HepG2 (cell line): Measurements from ENCODE around the gene KCNQ2. TPM values are rescaled to one million over a fixed set of nuclear protein-coding genes. Genes with fewer than 3 reads are reported as not detected.
A peak's percentile ranks its signal among the peaks of the same experiment; 100 is the strongest.

ENCODE experiments used
- EED ChIP-seq: sonication (generic); formaldehyde crosslinking; IDR thresholded peaks from 2 replicates; pipeline ENCODE4 v1.5.0; 2020; ENCODE audit warnings: mild to moderate bottlenecking, missing genetic modification reagents
- EHMT2 ChIP-seq: fragments of 200-600 bp; sonication (generic); IDR thresholded peaks from 2 replicates; pipeline ENCODE4 v1.7.0; 2017; ENCODE audit warnings: antibody characterized with exemption, low read depth, low read length, borderline replicate concordance
- MAF1 ChIP-seq: sonication (generic); formaldehyde crosslinking; IDR thresholded peaks from 2 replicates; pipeline ENCODE4 v1.5.0; 2020; ENCODE audit warnings: missing genetic modification reagents, borderline replicate concordance
- MXD3 ChIP-seq: IDR thresholded peaks from 2 replicates; pipeline ENCODE4 v1.6.1; 2016; ENCODE audit warnings: mild to moderate bottlenecking, missing biosample characterization, missing genetic modification reagents
- NFAT5 ChIP-seq: sonication (generic); formaldehyde crosslinking; IDR thresholded peaks from 2 replicates; pipeline ENCODE4 v1.4.0; 2020; ENCODE audit warnings: missing genetic modification reagents
- NFKB2 ChIP-seq: sonication (generic); formaldehyde crosslinking; IDR thresholded peaks from 2 replicates; pipeline ENCODE4 v1.4.0; 2020; ENCODE audit warnings: missing genetic modification reagents, borderline replicate concordance
- ONECUT2 ChIP-seq: sonication (generic); formaldehyde crosslinking; IDR thresholded peaks from 2 replicates; pipeline ENCODE4 v1.4.0; 2020; ENCODE audit warnings: missing genetic modification reagents
- PAF1 ChIP-seq: IDR thresholded peaks from 2 replicates; pipeline ENCODE4 v1.6.1; 2016; ENCODE audit warnings: missing genetic modification reagents, missing compliant biosample characterization
- SMARCC2 ChIP-seq: fragments of 450-650 bp; IDR thresholded peaks from 2 replicates; pipeline ENCODE4 v1.6.1; 2017; ENCODE audit warnings: antibody characterized with exemption, mild to moderate bottlenecking
- U2AF1 ChIP-seq: fragments of 200-400 bp; formaldehyde crosslinking; optimal IDR thresholded peaks from 2 replicates; pipeline ENCODE3; 2017; ENCODE audit warnings: mild to moderate bottlenecking, low read depth, low read length
- ZBTB44 ChIP-seq: sonication (generic); formaldehyde crosslinking; IDR thresholded peaks from 2 replicates; pipeline ENCODE4 v1.4.0; 2020; ENCODE audit warnings: missing genetic modification reagents
- ZFX ChIP-seq: sonication (generic); formaldehyde crosslinking; IDR thresholded peaks from 2 replicates; pipeline ENCODE4 v1.4.0; 2020; ENCODE audit warnings: mild to moderate bottlenecking, low read depth, missing genetic modification reagents, moderate library complexity
- ZNF224 ChIP-seq: sonication (generic); formaldehyde crosslinking; IDR thresholded peaks from 2 replicates; pipeline ENCODE4 v1.5.0; 2020; ENCODE audit warnings: mild to moderate bottlenecking, missing genetic modification reagents
- ZNF335 ChIP-seq: sonication (generic); formaldehyde crosslinking; IDR thresholded peaks from 2 replicates; pipeline ENCODE4 v1.4.0; 2020; ENCODE audit warnings: missing genetic modification reagents
- ZNF350 ChIP-seq: sonication (generic); formaldehyde crosslinking; IDR thresholded peaks from 2 replicates; pipeline ENCODE4 v1.4.0; 2020; ENCODE audit warnings: mild to moderate bottlenecking, low read depth, missing genetic modification reagents, borderline replicate concordance
- ZNF430 ChIP-seq: sonication (generic); formaldehyde crosslinking; IDR thresholded peaks from 2 replicates; pipeline ENCODE4 v1.9.0; 2021; ENCODE audit warnings: mild to moderate bottlenecking, missing genetic modification reagents
- ZNF792 ChIP-seq: IDR thresholded peaks from 2 replicates; pipeline ENCODE4 v1.6.1; 2016
- polyA plus RNA-seq, 8 experiments: library from polyadenylated mRNA; depleted of rRNA in 3 of 8; stranded (reverse) in 7 of 8; unstranded in 1 of 8; fragments of >200 nt; fragmentation: Illumina TruSeq in 4 of 8; extraction: Trizol in 4 of 8; gene quantifications; 2 replicates each; pipeline versions ENCODE4 v1.2.1 to v1.2.3, GENCODE V29; 2011 to 2016; ENCODE audit warnings: low read depth in 4 of 8, missing spikeins in 1 of 8, mixed read lengths in 1 of 8; ENCODE audit not compliant: insufficient read depth in 1 of 8
- total RNA-seq, 5 experiments: library from RNA; depleted of rRNA; stranded (reverse); fragments of >200 nt; fragmentation: Illumina TruSeq; extraction: Trizol; gene quantifications; 2 replicates each; pipeline ENCODE4 v1.2.3, GENCODE V29; 2016; ENCODE audit warnings: low read depth in 1 of 5
- TF ChIP-seq, protein P1 (sequence below): sonication (generic); formaldehyde crosslinking; IDR thresholded peaks from 2 replicates; pipeline ENCODE4 v1.4.0; 2020; ENCODE audit warnings: mild to moderate bottlenecking, low read depth, missing genetic modification reagents
- TF ChIP-seq, protein P2 (sequence below): sonication (generic); formaldehyde crosslinking; IDR thresholded peaks from 2 replicates; pipeline ENCODE4 v1.4.0; 2020; ENCODE audit warnings: mild to moderate bottlenecking, missing genetic modification reagents
- TF ChIP-seq, protein P3 (sequence below): IDR thresholded peaks from 2 replicates; pipeline ENCODE4 v1.6.1; 2016; ENCODE audit warnings: missing compliant biosample characterization, missing genetic modification reagents, borderline replicate concordance

Gene KCNQ2
- total and polyA plus RNA-seq, 2 of the 13 experiments (the other 11 are each of a cell fraction or from before 2014, with no cell fraction given) = not detected

DNA sequence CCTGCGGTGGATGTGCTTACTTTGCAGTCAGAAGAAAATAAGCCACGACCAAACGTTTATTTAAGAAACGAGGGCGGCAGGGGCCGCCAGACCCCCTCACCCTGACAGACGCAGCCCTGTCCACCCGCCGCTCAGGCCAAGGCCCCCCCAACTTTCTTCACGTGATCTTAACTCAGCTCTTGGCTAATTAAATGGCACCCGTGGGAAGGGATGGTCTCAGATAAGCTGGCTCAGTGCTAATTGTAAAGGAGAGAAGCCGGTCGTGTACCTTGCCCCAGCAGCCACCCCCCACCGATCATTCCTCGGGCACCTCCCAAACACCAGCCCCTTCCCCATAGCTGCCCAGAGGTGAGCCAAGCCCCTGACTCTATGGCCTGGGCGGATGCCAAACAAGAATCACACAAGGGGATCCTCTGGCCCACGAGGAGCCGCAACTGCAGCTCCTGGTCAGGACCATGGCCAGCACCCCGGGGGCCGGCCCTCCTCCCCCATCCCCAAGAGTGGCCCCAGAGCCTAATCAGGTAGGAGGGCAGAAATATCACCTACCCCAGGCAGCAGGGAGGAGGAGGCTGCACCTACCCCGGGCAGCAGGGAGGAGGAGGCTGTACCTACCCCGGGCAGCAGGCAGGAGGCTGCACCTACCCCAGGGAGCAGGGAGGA is 11.2 kb downstream of the KCNQ2 start (continued):
- no peak for TF ChIP-seq ZNF335 (CRISPR knock-in tag)
- TF ChIP-seq, protein P1, sequence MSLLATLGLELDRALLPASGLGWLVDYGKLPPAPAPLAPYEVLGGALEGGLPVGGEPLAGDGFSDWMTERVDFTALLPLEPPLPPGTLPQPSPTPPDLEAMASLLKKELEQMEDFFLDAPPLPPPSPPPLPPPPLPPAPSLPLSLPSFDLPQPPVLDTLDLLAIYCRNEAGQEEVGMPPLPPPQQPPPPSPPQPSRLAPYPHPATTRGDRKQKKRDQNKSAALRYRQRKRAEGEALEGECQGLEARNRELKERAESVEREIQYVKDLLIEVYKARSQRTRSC = no peak
- TF ChIP-seq ONECUT2 (CRISPR knock-in tag) = 0 out of 2 replicates have a peak, but pooled peaks have one; percentile 23
- no peak for TF ChIP-seq U2AF1
- TF ChIP-seq PAF1 = no peak
- no peak for TF ChIP-seq EED (CRISPR knock-in tag)
- peak; percentile 76; the same call in 1 of the 2 replicates for TF ChIP-seq NFKB2 (CRISPR knock-in tag)
- TF ChIP-seq MAF1 (CRISPR knock-in tag) = 0 out of 2 replicates have a peak, but pooled peaks have one; percentile 30
- peak; percentile 66; the same call in 1 of the 2 replicates for TF ChIP-seq ZBTB44 (CRISPR knock-in tag)
- no peak for TF ChIP-seq ZNF224 (CRISPR knock-in tag)
- 0 out of 2 replicates have a peak, but pooled peaks have one; percentile 43 for TF ChIP-seq NFAT5
- TF ChIP-seq, protein P2, sequence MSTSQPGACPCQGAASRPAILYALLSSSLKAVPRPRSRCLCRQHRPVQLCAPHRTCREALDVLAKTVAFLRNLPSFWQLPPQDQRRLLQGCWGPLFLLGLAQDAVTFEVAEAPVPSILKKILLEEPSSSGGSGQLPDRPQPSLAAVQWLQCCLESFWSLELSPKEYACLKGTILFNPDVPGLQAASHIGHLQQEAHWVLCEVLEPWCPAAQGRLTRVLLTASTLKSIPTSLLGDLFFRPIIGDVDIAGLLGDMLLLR (CRISPR knock-in tag) = no peak
- no peak for TF ChIP-seq SMARCC2
- no peak for TF ChIP-seq ZFX (CRISPR knock-in tag)
- TF ChIP-seq ZNF430 (CRISPR knock-in tag) = no peak
- 0 out of 2 replicates have a peak, but pooled peaks have one; percentile 42 for TF ChIP-seq MXD3 (CRISPR knock-in tag)
- TF ChIP-seq, protein P3, sequence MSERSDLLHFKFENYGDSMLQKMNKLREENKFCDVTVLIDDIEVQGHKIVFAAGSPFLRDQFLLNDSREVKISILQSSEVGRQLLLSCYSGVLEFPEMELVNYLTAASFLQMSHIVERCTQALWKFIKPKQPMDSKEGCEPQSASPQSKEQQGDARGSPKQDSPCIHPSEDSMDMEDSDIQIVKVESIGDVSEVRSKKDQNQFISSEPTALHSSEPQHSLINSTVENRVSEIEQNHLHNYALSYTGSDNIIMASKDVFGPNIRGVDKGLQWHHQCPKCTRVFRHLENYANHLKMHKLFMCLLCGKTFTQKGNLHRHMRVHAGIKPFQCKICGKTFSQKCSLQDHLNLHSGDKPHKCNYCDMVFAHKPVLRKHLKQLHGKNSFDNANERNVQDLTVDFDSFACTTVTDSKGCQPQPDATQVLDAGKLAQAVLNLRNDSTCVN = 0 out of 2 replicates have a peak, but pooled peaks have one; percentile 50
- no peak for TF ChIP-seq ZNF350 (CRISPR knock-in tag)
- no peak for TF ChIP-seq ZNF792 (CRISPR knock-in tag)
- TF ChIP-seq EHMT2 = peak; percentile 62; the same call in 1 of the 2 replicates
